ES-I3 (cell line): Measurements from ENCODE around the gene HNF1B.
"Not testable (repeated sequence)": the region's sequence is repeated elsewhere in the genome, so short reads cannot be mapped to it uniquely, and the experiment has no call there.

Experiments
- H3K36me3 ChIP-seq: 2 replicates; pipeline ENCODE4 v1.6.1; 2013; ENCODE audit warnings: mild to moderate bottlenecking, low read length, control low read depth, moderate library complexity; ENCODE audit not compliant: insufficient read depth
- H3K4me1 ChIP-seq: 2 replicates; pipeline ENCODE4 v1.6.1; 2013; ENCODE audit warnings: mild to moderate bottlenecking, control low read depth, low read length; ENCODE audit not compliant: insufficient read depth
- H3K9ac ChIP-seq: 2 replicates; pipeline ENCODE4 v1.6.1; 2013; ENCODE audit warnings: low read depth, mild to moderate bottlenecking, low read length, moderate library complexity
- H3K9me3 ChIP-seq: 2 replicates; pipeline ENCODE4 v1.6.1; 2013; ENCODE audit warnings: mild to moderate bottlenecking, low read length, moderate library complexity; ENCODE audit not compliant: control insufficient read depth, insufficient read depth

Gene HNF1B

GRCh38 chr17:37696366-37696765 is 48.5 kb downstream of the HNF1B start:
- H3K4me1 ChIP-seq: no peaks in the 10 kb centered on the region
- H3K36me3 ChIP-seq: no peaks in the 10 kb centered on the region
- H3K9ac ChIP-seq: no peak overlapping the region
- 0 out of 2 replicates have a peak, but pooled peaks cover 10% of the 10 kb centered on the region for H3K9me3 ChIP-seq

- H3K9me3 ChIP-seq: 0 out of 2 replicates have a peak, but pooled peaks cover 10% of the 10 kb centered on the region
- no peaks in the 10 kb centered on the region for H3K36me3 ChIP-seq
- no peaks in the 10 kb centered on the region for H3K4me1 ChIP-seq
- H3K9ac ChIP-seq: no peak overlapping the region
Measured at GRCh38 chr17:37695726-37696125, 49.1 kb downstream of the HNF1B start.

GRCh38 chr17:37694734-37695133 is 50.1 kb downstream of the HNF1B start:
- no peaks in the 10 kb centered on the region for H3K36me3 ChIP-seq
- 0 out of 2 replicates have a peak, but pooled peaks cover 10% of the 10 kb centered on the region for H3K9me3 ChIP-seq
- no peak overlapping the region for H3K9ac ChIP-seq
- H3K4me1 ChIP-seq: no peaks in the 10 kb centered on the region

- Histone ChIP-seq H3K36me3 (no peaks in the 10 kb centered on the region), H3K4me1 (no peaks in the 10 kb centered on the region), H3K9me3 (0 out of 2 replicates have a peak, but pooled peaks cover 10% of the 10 kb centered on the region), H3K9ac (no peak overlapping the region)
Measured at GRCh38 chr17:37693328-37693727, 51.5 kb downstream of the HNF1B start.

- Histone ChIP-seq H3K4me1 (no peaks in the 10 kb centered on the region), H3K9ac (no peak overlapping the region), H3K36me3 (no peaks in the 10 kb centered on the region), H3K9me3 (0 out of 2 replicates have a peak, but pooled peaks cover 10% of the 10 kb centered on the region)
Measured at GRCh38 chr17:37691807-37692206, 53.1 kb downstream of the HNF1B start.

- no peaks in the 10 kb centered on the region for H3K4me1 ChIP-seq
- 0 out of 2 replicates have a peak, but pooled peaks cover 2% of the 10 kb centered on the region for H3K9me3 ChIP-seq
- H3K36me3 ChIP-seq: no peaks in the 10 kb centered on the region
- H3K9ac ChIP-seq: no peak overlapping the region
Measured at GRCh38 chr17:37689317-37689716, 55.5 kb downstream of the HNF1B start.

GRCh38 chr17:37683454-37683984 is 61.3 kb downstream of the HNF1B start:
- Histone ChIP-seq H3K4me1 (no peaks in the 10 kb centered on the region), H3K9me3 (peaks cover 3% of the 10 kb centered on the region; the same call in 1 of the 2 replicates), H3K36me3 (no peaks in the 10 kb centered on the region), H3K9ac (no peak overlapping the region)

GRCh38 chr17:37682007-37682406 is 62.9 kb downstream of the HNF1B start:
- H3K4me1 ChIP-seq: no peaks in the 10 kb centered on the region
- H3K36me3 ChIP-seq: no peaks in the 10 kb centered on the region

GRCh38 chr17:37679995-37680394 is 64.9 kb downstream of the HNF1B start:
- not testable (repeated sequence) for H3K4me1 ChIP-seq, H3K9me3 ChIP-seq, H3K9ac ChIP-seq, H3K36me3 ChIP-seq

More at GRCh38 chr17:37682007-37682406, 62.9 kb downstream of the HNF1B start:
- H3K9ac ChIP-seq: no peak overlapping the region
- peaks cover 3% of the 10 kb centered on the region; the same call in 1 of the 2 replicates for H3K9me3 ChIP-seq

GRCh38 chr17:37678036-37678435 is 66.8 kb downstream of the HNF1B start:
- H3K36me3 ChIP-seq: no peaks in the 10 kb centered on the region
- H3K9me3 ChIP-seq: peaks cover 3% of the 10 kb centered on the region; the same call in 1 of the 2 replicates
- no peak overlapping the region for H3K9ac ChIP-seq
- no peaks in the 10 kb centered on the region for H3K4me1 ChIP-seq

- Histone ChIP-seq H3K9me3 (peaks cover 3% of the 10 kb centered on the region; the same call in 1 of the 2 replicates), H3K4me1 (no peaks in the 10 kb centered on the region), H3K36me3 (no peaks in the 10 kb centered on the region), H3K9ac (no peak overlapping the region)
Measured at GRCh38 chr17:37677021-37677420, 67.8 kb downstream of the HNF1B start.

GRCh38 chr17:37676115-37676925 is 68.5 kb downstream of the HNF1B start:
- Histone ChIP-seq H3K36me3 (no peaks in the 10 kb centered on the region), H3K4me1 (no peaks in the 10 kb centered on the region), H3K9me3 (peaks cover 3% of the 10 kb centered on the region; the same call in 1 of the 2 replicates), H3K9ac (no peak overlapping the region)

- Histone ChIP-seq H3K9me3 (peaks cover 3% of the 10 kb centered on the region; the same call in 1 of the 2 replicates), H3K36me3 (no peaks in the 10 kb centered on the region), H3K4me1 (no peaks in the 10 kb centered on the region), H3K9ac (no peak overlapping the region)
Measured at GRCh38 chr17:37674511-37674910, 70.3 kb downstream of the HNF1B start.

- H3K36me3 ChIP-seq: no peaks in the 10 kb centered on the region
- no peaks in the 10 kb centered on the region for H3K4me1 ChIP-seq
- no peak overlapping the region for H3K9ac ChIP-seq
- no peaks in the 10 kb centered on the region for H3K9me3 ChIP-seq
Measured at GRCh38 chr17:37673386-37673785, 71.5 kb downstream of the HNF1B start.

- Histone ChIP-seq H3K4me1 (no peaks in the 10 kb centered on the region), H3K9me3 (no peaks in the 10 kb centered on the region), H3K9ac (no peak overlapping the region), H3K36me3 (no peaks in the 10 kb centered on the region)
Measured at GRCh38 chr17:37672548-37673078, 72.2 kb downstream of the HNF1B start.
